IPS-11a (cell line): ENCODE measurements around the gene PSME3IP1.
"Not testable (repeated sequence)": the region's sequence is repeated elsewhere in the genome, so short reads cannot be mapped to it uniquely, and the experiment has no call there.

Experiments
- H3K4me3 ChIP-seq: one replicate; pipeline ENCODE4 v1.5.1; 2013; ENCODE audit warnings: low read depth, low read length, control low read depth

PSME3IP1 gene

GRCh38 chr16:57127037-57127763 lies 58.6 kb downstream of the PSME3IP1 start:
- H3K4me3 ChIP-seq = no peak overlapping the region

- no peak overlapping the region for H3K4me3 ChIP-seq
Observed at GRCh38 chr16:57126411-57126810, 59.4 kb downstream of the PSME3IP1 start.

GRCh38 chr16:57125969-57126368 lies 59.9 kb downstream of the PSME3IP1 start:
- H3K4me3 ChIP-seq = no peak overlapping the region

- H3K4me3 ChIP-seq = no peak overlapping the region
Observed at GRCh38 chr16:57125376-57125775, 60.5 kb downstream of the PSME3IP1 start.

- H3K4me3 ChIP-seq = no peak overlapping the region
Observed at GRCh38 chr16:57123974-57124674, 61.7 kb downstream of the PSME3IP1 start.

GRCh38 chr16:57123216-57123973 lies 62.4 kb downstream of the PSME3IP1 start:
- H3K4me3 ChIP-seq = no peak overlapping the region

GRCh38 chr16:57118461-57119084 lies 67.3 kb downstream of the PSME3IP1 start:
- H3K4me3 ChIP-seq = no peak overlapping the region

- no peak overlapping the region for H3K4me3 ChIP-seq
Observed at GRCh38 chr16:57115514-57116182, 70.2 kb downstream of the PSME3IP1 start.

- H3K4me3 ChIP-seq = no peak overlapping the region
Observed at GRCh38 chr16:57115168-57115513, 70.7 kb downstream of the PSME3IP1 start.

GRCh38 chr16:57113664-57114063 lies 72.2 kb downstream of the PSME3IP1 start:
- no peak overlapping the region for H3K4me3 ChIP-seq

GRCh38 chr16:57113042-57113453 lies 72.8 kb downstream of the PSME3IP1 start:
- H3K4me3 ChIP-seq = no peak overlapping the region

- H3K4me3 ChIP-seq = no peak overlapping the region
Observed at GRCh38 chr16:57112403-57113041, 73.3 kb downstream of the PSME3IP1 start.

GRCh38 chr16:57111420-57111819 lies 74.4 kb downstream of the PSME3IP1 start:
- no peak overlapping the region for H3K4me3 ChIP-seq

- no peak overlapping the region for H3K4me3 ChIP-seq
Observed at GRCh38 chr16:57110937-57111336, 74.9 kb downstream of the PSME3IP1 start.

- H3K4me3 ChIP-seq = not testable (repeated sequence)
Observed at GRCh38 chr16:57109259-57110105, 76.4 kb downstream of the PSME3IP1 start.

GRCh38 chr16:57108432-57108831 lies 77.4 kb downstream of the PSME3IP1 start:
- no peak overlapping the region for H3K4me3 ChIP-seq

GRCh38 chr16:57107321-57107922 lies 78.4 kb downstream of the PSME3IP1 start:
- H3K4me3 ChIP-seq = no peak overlapping the region

- no peak overlapping the region for H3K4me3 ChIP-seq
Observed at GRCh38 chr16:57106767-57107166, 79.1 kb downstream of the PSME3IP1 start.

- H3K4me3 ChIP-seq = no peak overlapping the region
Observed at GRCh38 chr16:57105184-57105583, 80.7 kb downstream of the PSME3IP1 start.
